ENCODE data around the gene ANKDD1A.

Gene ANKDD1A

DNA sequence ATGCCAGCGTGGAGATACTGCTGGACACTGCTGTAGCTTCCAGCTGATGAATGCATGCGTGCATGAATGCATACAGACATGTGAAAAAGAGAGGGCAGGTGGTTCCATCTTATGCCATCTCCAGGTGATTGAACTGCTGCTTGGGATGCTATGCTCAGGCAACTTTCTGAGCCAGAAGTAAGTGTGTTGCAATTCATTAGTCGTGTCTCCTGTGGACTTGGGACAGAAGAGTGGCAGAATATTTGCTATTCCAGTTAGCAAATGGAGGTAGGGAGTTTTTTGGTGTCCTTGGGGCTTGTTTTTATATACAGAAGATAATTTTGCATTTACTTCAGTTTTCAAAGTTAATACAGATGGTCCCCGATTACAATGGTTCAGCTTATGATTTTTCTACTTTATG lies 33.3 kb downstream of the ANKDD1A start:
- H3K36me3 ChIP-seq (ENCODE audit: insufficient read depth, low read length), result no peaks in the 10 kb centered on the region
- no peak overlapping the region for H3K4me3 ChIP-seq (ENCODE audit: low read depth, low read length)
- H3K27ac ChIP-seq (ENCODE audit: low read depth, low read length), result no peak overlapping the region
- no peaks in the 10 kb centered on the region for H3K27me3 ChIP-seq (ENCODE audit: insufficient read depth, low read length)
- H3K79me2 ChIP-seq (ENCODE audit: control insufficient read depth, insufficient read depth, low read length, unreplicated experiment), result no peaks in the 10 kb centered on the region
- no peak overlapping the region for H2AFZ ChIP-seq (ENCODE audit: low read length, unreplicated experiment)
- H3K4me1 ChIP-seq (ENCODE audit: control insufficient read depth, insufficient read depth, low read length, unreplicated experiment), result no peaks in the 10 kb centered on the region

GRCh38 chr15:64947211-64947610 lies 35.5 kb downstream of the ANKDD1A start:
- Histone ChIP-seq H3K79me2 (ENCODE audit: control insufficient read depth, insufficient read depth, low read length, unreplicated experiment) (no peaks in the 10 kb centered on the region), H3K4me1 (ENCODE audit: control insufficient read depth, insufficient read depth, low read length, unreplicated experiment) (no peaks in the 10 kb centered on the region), H2AFZ (ENCODE audit: low read length, unreplicated experiment) (no peak overlapping the region), H3K27me3 (ENCODE audit: insufficient read depth, low read length) (no peaks in the 10 kb centered on the region), H3K27ac (ENCODE audit: low read depth, low read length) (no peak overlapping the region), H3K4me3 (ENCODE audit: low read depth, low read length) (no peak overlapping the region), H3K36me3 (ENCODE audit: insufficient read depth, low read length) (no peaks in the 10 kb centered on the region)

GRCh38 chr15:64948916-64949315 lies 37.2 kb downstream of the ANKDD1A start:
- no peak overlapping the region for H3K27ac ChIP-seq (ENCODE audit: low read depth, low read length)
- no peak overlapping the region for H3K4me3 ChIP-seq (ENCODE audit: low read depth, low read length)

GRCh38 chr15:64949383-64950186 lies 37.9 kb downstream of the ANKDD1A start:
- Histone ChIP-seq H3K4me3 (ENCODE audit: low read depth, low read length) (no peak overlapping the region), H3K27me3 (ENCODE audit: insufficient read depth, low read length) (no peaks in the 10 kb centered on the region), H2AFZ (ENCODE audit: low read length, unreplicated experiment) (no peak overlapping the region), H3K36me3 (ENCODE audit: insufficient read depth, low read length) (no peaks in the 10 kb centered on the region), H3K4me1 (ENCODE audit: control insufficient read depth, insufficient read depth, low read length, unreplicated experiment) (no peaks in the 10 kb centered on the region), H3K79me2 (ENCODE audit: control insufficient read depth, insufficient read depth, low read length, unreplicated experiment) (no peaks in the 10 kb centered on the region), H3K27ac (ENCODE audit: low read depth, low read length) (no peak overlapping the region)

More at GRCh38 chr15:64948916-64949315, 37.2 kb downstream of the ANKDD1A start:
- Histone ChIP-seq H2AFZ (ENCODE audit: low read length, unreplicated experiment) (no peak overlapping the region), H3K79me2 (ENCODE audit: control insufficient read depth, insufficient read depth, low read length, unreplicated experiment) (no peaks in the 10 kb centered on the region), H3K36me3 (ENCODE audit: insufficient read depth, low read length) (no peaks in the 10 kb centered on the region), H3K4me1 (ENCODE audit: control insufficient read depth, insufficient read depth, low read length, unreplicated experiment) (no peaks in the 10 kb centered on the region), H3K27me3 (ENCODE audit: insufficient read depth, low read length) (no peaks in the 10 kb centered on the region)

DNA sequence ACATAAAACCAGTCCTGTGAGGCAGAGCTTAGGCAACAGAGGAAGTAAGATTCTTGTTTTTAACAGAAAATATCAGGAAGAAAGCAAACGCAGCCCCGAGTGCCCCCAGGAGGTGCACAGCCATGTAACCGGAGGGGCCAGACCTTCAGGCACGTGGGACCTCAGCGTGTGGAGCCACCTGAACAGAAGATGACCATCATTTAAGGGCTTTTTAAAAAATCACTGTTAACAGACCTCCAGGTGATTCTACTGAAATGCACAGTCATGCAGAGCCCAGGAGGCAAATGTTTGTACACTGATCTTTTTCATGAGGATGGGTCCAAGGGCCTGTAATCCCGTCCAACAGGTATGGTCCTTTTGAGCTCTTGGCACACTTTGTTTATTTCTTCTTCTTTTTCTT lies 39.2 kb downstream of the ANKDD1A start:
- Histone ChIP-seq H3K27ac (ENCODE audit: low read depth, low read length) (no peak overlapping the region), H3K27me3 (ENCODE audit: insufficient read depth, low read length) (no peaks in the 10 kb centered on the region), H2AFZ (ENCODE audit: low read length, unreplicated experiment) (no peak overlapping the region), H3K4me3 (ENCODE audit: low read depth, low read length) (no peak overlapping the region), H3K79me2 (ENCODE audit: control insufficient read depth, insufficient read depth, low read length, unreplicated experiment) (no peaks in the 10 kb centered on the region), H3K4me1 (ENCODE audit: control insufficient read depth, insufficient read depth, low read length, unreplicated experiment) (no peaks in the 10 kb centered on the region), H3K36me3 (ENCODE audit: insufficient read depth, low read length) (peaks cover 9% of the 10 kb centered on the region)

GRCh38 chr15:64951777-64952418 lies 40.2 kb downstream of the ANKDD1A start:
- Histone ChIP-seq H3K27me3 (ENCODE audit: insufficient read depth, low read length) (no peaks in the 10 kb centered on the region), H3K79me2 (ENCODE audit: control insufficient read depth, insufficient read depth, low read length, unreplicated experiment) (no peaks in the 10 kb centered on the region), H2AFZ (ENCODE audit: low read length, unreplicated experiment) (no peak overlapping the region), H3K36me3 (ENCODE audit: insufficient read depth, low read length) (peaks cover 14% of the 10 kb centered on the region), H3K4me3 (ENCODE audit: low read depth, low read length) (no peak overlapping the region), H3K4me1 (ENCODE audit: control insufficient read depth, insufficient read depth, low read length, unreplicated experiment) (no peaks in the 10 kb centered on the region), H3K27ac (ENCODE audit: low read depth, low read length) (no peak overlapping the region)

GRCh38 chr15:64954395-64954794 lies 42.7 kb downstream of the ANKDD1A start:
- H3K36me3 ChIP-seq (ENCODE audit: insufficient read depth, low read length), result peaks cover 35% of the 10 kb centered on the region
- H2AFZ ChIP-seq (ENCODE audit: low read length, unreplicated experiment), result no peak overlapping the region
- no peaks in the 10 kb centered on the region for H3K79me2 ChIP-seq (ENCODE audit: control insufficient read depth, insufficient read depth, low read length, unreplicated experiment)
- H3K4me3 ChIP-seq (ENCODE audit: low read depth, low read length), result no peak overlapping the region
- no peak overlapping the region for H3K27ac ChIP-seq (ENCODE audit: low read depth, low read length)
- H3K4me1 ChIP-seq (ENCODE audit: control insufficient read depth, insufficient read depth, low read length, unreplicated experiment), result no peaks in the 10 kb centered on the region
- H3K27me3 ChIP-seq (ENCODE audit: insufficient read depth, low read length), result no peaks in the 10 kb centered on the region

GRCh38 chr15:64959128-64959527 lies 47.4 kb downstream of the ANKDD1A start:
- Histone ChIP-seq H3K79me2 (ENCODE audit: control insufficient read depth, insufficient read depth, low read length, unreplicated experiment) (no peaks in the 10 kb centered on the region), H3K27me3 (ENCODE audit: insufficient read depth, low read length) (no peaks in the 10 kb centered on the region), H3K27ac (ENCODE audit: low read depth, low read length) (no peak overlapping the region), H3K36me3 (ENCODE audit: insufficient read depth, low read length) (peaks cover 58% of the 10 kb centered on the region), H2AFZ (ENCODE audit: low read length, unreplicated experiment) (no peak overlapping the region), H3K4me1 (ENCODE audit: control insufficient read depth, insufficient read depth, low read length, unreplicated experiment) (no peaks in the 10 kb centered on the region), H3K4me3 (ENCODE audit: low read depth, low read length) (no peak overlapping the region)

- H3K4me1 ChIP-seq (ENCODE audit: control insufficient read depth, insufficient read depth, low read length, unreplicated experiment), result no peaks in the 10 kb centered on the region
- H3K79me2 ChIP-seq (ENCODE audit: control insufficient read depth, insufficient read depth, low read length, unreplicated experiment), result no peaks in the 10 kb centered on the region
- no peak overlapping the region for H3K4me3 ChIP-seq (ENCODE audit: low read depth, low read length)
- H3K27me3 ChIP-seq (ENCODE audit: insufficient read depth, low read length), result no peaks in the 10 kb centered on the region
- H3K27ac ChIP-seq (ENCODE audit: low read depth, low read length), result no peak overlapping the region
- H3K36me3 ChIP-seq (ENCODE audit: insufficient read depth, low read length), result peaks cover 62% of the 10 kb centered on the region
- no peak overlapping the region for H2AFZ ChIP-seq (ENCODE audit: low read length, unreplicated experiment)
These were observed 48.5 kb downstream of the ANKDD1A start for GRCh38 chr15:64960153-64960552.

- H3K36me3 ChIP-seq (ENCODE audit: insufficient read depth, low read length), result peaks cover 57% of the 10 kb centered on the region
- H3K4me3 ChIP-seq (ENCODE audit: low read depth, low read length), result no peak overlapping the region
- H2AFZ ChIP-seq (ENCODE audit: low read length, unreplicated experiment), result no peak overlapping the region
- H3K79me2 ChIP-seq (ENCODE audit: control insufficient read depth, insufficient read depth, low read length, unreplicated experiment), result no peaks in the 10 kb centered on the region
- H3K4me1 ChIP-seq (ENCODE audit: control insufficient read depth, insufficient read depth, low read length, unreplicated experiment), result no peaks in the 10 kb centered on the region
- H3K27ac ChIP-seq (ENCODE audit: low read depth, low read length), result no peak overlapping the region
- no peaks in the 10 kb centered on the region for H3K27me3 ChIP-seq (ENCODE audit: insufficient read depth, low read length)
These were observed 49.3 kb downstream of the ANKDD1A start for GRCh38 chr15:64961013-64961412.

- Histone ChIP-seq H2AFZ (ENCODE audit: low read length, unreplicated experiment) (no peak overlapping the region), H3K36me3 (ENCODE audit: insufficient read depth, low read length) (peaks cover 39% of the 10 kb centered on the region), H3K79me2 (ENCODE audit: control insufficient read depth, insufficient read depth, low read length, unreplicated experiment) (no peaks in the 10 kb centered on the region), H3K27ac (ENCODE audit: low read depth, low read length) (no peak overlapping the region), H3K4me1 (ENCODE audit: control insufficient read depth, insufficient read depth, low read length, unreplicated experiment) (no peaks in the 10 kb centered on the region), H3K4me3 (ENCODE audit: low read depth, low read length) (no peak overlapping the region), H3K27me3 (ENCODE audit: insufficient read depth, low read length) (no peaks in the 10 kb centered on the region)
These were observed 57.7 kb downstream of the ANKDD1A start for GRCh38 chr15:64969401-64969800.

Data from ACC112 (cell line).